ENCODE measurements around the gene CDCA4. TPM values are rescaled to one million over a fixed set of nuclear protein-coding genes. Genes with fewer than 3 reads are reported as not detected.

The CDCA4 gene
- total RNA-seq, 2 experiments from 2014 or later = 59.4 to 63.5 TPM

DNA sequence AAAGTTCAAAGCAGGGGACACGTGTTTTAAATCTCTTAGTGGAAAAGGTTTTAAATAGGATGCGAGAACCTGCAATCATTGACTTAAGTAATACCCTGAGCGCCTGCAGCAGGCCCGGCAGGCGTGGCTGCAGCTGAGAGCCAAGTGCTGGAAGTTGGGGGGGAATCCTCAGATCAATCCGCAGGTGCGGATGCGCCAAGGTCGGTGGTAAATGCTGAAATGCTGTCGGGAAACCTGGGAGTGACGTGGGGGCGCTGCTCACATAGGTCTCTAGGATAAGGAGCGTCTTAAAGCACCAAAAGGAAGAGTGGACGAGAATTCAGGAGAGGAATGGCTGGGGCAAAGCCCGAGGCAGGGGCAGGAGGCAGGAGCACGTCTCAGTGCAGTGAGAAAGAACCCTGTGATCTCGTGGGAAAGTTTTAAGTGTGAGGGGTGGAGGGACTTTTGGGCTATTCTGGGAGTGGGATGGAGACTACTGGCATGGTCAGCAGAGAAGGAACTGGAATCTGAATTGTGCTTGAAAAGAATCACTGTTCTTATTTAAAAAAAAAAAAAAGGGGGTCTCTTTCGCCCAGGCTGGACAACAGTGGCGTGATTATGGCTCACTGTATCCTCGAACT is 883 bp upstream of the CDCA4 start:
- intact Hi-C loops (cut with micrococcal nuclease) = no loop called here

DNA sequence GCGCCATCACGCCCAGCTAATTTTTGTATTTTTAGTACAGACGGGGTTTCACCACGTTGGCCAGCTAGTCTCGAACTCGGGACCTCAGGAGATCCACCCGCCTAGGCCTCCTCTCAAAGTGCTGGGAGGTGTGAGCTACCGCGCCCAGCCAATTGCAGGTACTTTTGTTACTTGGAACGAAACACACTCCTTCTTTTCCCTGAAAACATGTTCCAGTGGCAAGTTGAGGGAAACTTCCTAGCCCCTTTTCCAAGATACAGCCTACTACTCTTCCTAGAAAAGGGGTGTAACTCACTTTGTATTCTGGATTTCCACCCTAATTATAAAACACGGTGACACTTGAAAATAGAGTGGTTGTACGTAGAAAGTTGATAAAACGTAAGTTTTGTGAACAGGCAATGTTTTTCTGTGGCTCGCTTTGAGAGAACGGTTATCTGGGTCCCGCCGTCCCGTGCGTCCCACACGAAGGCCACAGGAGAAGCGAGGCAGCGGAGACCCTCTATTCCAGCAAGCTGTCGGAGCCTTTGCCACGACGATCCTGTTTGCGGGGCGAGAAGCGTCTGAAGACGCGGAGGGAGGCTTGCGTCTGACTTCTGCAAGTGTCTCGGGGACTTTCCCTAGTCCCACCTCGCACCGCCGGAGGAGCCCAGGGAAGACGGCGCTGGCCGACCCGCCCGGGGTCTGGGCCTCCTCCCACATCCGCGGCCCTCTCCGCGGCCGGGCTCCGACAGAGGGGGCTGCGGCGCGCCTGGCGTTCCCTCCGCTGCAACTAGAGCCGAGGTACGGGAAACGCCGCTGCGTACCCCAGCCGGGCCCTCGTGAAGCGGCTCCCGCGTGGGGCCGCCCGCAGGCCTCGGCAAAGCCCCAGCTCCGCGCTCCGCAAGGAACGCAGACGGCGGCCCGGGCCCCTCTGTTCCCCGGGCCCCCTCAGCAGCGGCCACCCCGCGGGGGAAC is 745 bp downstream of the CDCA4 start:
- intact Hi-C loops (cut with micrococcal nuclease) = no loop called here
- ChIA-PET POLR2A (interaction anchor here (0.7 to 9.7 kb wide), 27 partner anchors 9 to 325 kb away, joined by 3 to 69 read pairs (median 4); partner anchors contain the start of genes CLBA1 and GPR132), CTCF (interaction anchor here (0.9 to 5.9 kb wide), 5 partner anchors 25 to 470 kb away, joined by 3 to 42 read pairs (median 12); no protein-coding TSS in a partner anchor)
- Mint-ChIP-seq H3K9me3 (no peaks in the 10 kb centered on the region), H3K27me3 (no peaks in the 10 kb centered on the region), H3K36me3 (ENCODE audit: low read depth) (peaks cover 49% of the 10 kb centered on the region), H3K4me3 (peak overlapping the region; percentile 94), H3K27ac (peak overlapping the region; percentile 88), H3K4me1 (ENCODE audit: low read depth) (peaks cover 63% of the 10 kb centered on the region)
- TF ChIP-seq, protein P1, sequence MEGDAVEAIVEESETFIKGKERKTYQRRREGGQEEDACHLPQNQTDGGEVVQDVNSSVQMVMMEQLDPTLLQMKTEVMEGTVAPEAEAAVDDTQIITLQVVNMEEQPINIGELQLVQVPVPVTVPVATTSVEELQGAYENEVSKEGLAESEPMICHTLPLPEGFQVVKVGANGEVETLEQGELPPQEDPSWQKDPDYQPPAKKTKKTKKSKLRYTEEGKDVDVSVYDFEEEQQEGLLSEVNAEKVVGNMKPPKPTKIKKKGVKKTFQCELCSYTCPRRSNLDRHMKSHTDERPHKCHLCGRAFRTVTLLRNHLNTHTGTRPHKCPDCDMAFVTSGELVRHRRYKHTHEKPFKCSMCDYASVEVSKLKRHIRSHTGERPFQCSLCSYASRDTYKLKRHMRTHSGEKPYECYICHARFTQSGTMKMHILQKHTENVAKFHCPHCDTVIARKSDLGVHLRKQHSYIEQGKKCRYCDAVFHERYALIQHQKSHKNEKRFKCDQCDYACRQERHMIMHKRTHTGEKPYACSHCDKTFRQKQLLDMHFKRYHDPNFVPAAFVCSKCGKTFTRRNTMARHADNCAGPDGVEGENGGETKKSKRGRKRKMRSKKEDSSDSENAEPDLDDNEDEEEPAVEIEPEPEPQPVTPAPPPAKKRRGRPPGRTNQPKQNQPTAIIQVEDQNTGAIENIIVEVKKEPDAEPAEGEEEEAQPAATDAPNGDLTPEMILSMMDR (IDR thresholded peaks at IDR 0.05) = peak; percentile 8
- DNase-seq (peak; percentile 74), ATAC-seq (peak; percentile 20)

More for the DNA sequence above, 883 bp upstream of the CDCA4 start:
- no peaks in the 10 kb centered on the region for H3K27me3 Mint-ChIP-seq
- no peaks in the 10 kb centered on the region for H3K9me3 Mint-ChIP-seq
- TF ChIP-seq, protein P1 (IDR thresholded peaks at IDR 0.05) = no peak
- peaks cover 34% of the 10 kb centered on the region for H3K36me3 Mint-ChIP-seq (ENCODE audit: low read depth)
- ChIA-PET CTCF (interaction anchor here (1.3 to 5.9 kb wide), 3 partner anchors 23 to 468 kb away, joined by 4 to 42 read pairs (median 13); no protein-coding TSS in a partner anchor), POLR2A (interaction anchor here (0.6 to 9.7 kb wide), 7 partner anchors 17 to 310 kb away, joined by 3 to 69 read pairs (median 6); partner anchors contain the start of gene CLBA1)
- no peak for ATAC-seq
- H3K4me1 Mint-ChIP-seq (ENCODE audit: low read depth) = peaks cover 61% of the 10 kb centered on the region
- H3K4me3 Mint-ChIP-seq = peak overlapping the region; percentile 99
- H3K27ac Mint-ChIP-seq = peak overlapping the region; percentile 95
- DNase-seq = peak; percentile 58

DNA sequence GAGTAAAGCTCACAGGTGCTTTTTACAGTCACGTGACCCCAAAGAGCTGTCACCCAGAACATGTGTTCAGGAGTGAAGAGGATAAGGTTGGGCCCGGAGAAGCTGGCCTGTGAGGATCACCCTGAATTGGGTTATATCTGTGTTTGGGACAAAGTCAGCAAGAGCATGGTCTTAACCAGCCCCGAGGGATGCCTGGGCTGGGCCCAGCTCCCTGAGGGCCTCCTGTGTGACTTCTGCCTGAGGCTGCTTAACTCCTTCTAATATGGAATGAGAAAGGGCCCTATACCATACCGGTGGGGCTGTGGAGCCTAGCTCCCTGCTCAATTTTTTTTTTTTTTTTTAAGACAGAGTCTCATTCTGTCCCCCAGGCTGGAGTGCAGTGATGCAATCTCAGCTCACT is 2.5 kb downstream of the CDCA4 start:
- POLR2A ChIA-PET = interaction anchor here (0.8 to 9.7 kb wide), 12 partner anchors 7 to 257 kb away, joined by 3 to 69 read pairs (median 9); partner anchors contain the start of genes CLBA1 and GPR132
- no peak overlapping the region for H3K27ac Mint-ChIP-seq
- intact Hi-C loops (cut with micrococcal nuclease) = no loop called here
- H3K9me3 Mint-ChIP-seq = no peaks in the 10 kb centered on the region
- CTCF ChIA-PET = interaction anchor here (0.7 to 5.9 kb wide), 4 partner anchors 26 to 171 kb away, joined by 3 to 42 read pairs (median 8); no protein-coding TSS in a partner anchor
- H3K36me3 Mint-ChIP-seq (ENCODE audit: low read depth) = peaks cover 55% of the 10 kb centered on the region
- H3K27me3 Mint-ChIP-seq = no peaks in the 10 kb centered on the region
- DNase-seq (no peak), ATAC-seq (no peak)
- TF ChIP-seq, protein P1 (IDR thresholded peaks at IDR 0.05) = no peak
- H3K4me3 Mint-ChIP-seq = peak overlapping the region; percentile 94
- peaks cover 66% of the 10 kb centered on the region for H3K4me1 Mint-ChIP-seq (ENCODE audit: low read depth)

- no peak for DNase-seq
- CTCF ChIA-PET = interaction anchor here (1.8 to 4.0 kb wide), 2 partner anchors 28 to 30 kb away, joined by 6 to 21 read pairs; no protein-coding TSS in a partner anchor
- POLR2A ChIA-PET = interaction anchor here (1.6 to 9.7 kb wide), 2 partner anchors 11 to 32 kb away, joined by 3 to 69 read pairs; no protein-coding TSS in a partner anchor
- Mint-ChIP-seq H3K4me3 (peak overlapping the region; percentile 40), H3K36me3 (ENCODE audit: low read depth) (peaks cover 65% of the 10 kb centered on the region), H3K27me3 (no peaks in the 10 kb centered on the region), H3K4me1 (ENCODE audit: low read depth) (peaks cover 57% of the 10 kb centered on the region), H3K9me3 (no peaks in the 10 kb centered on the region), H3K27ac (peak overlapping the region; percentile 57)
- intact Hi-C loops (cut with micrococcal nuclease) = no loop called here
- no peak for ATAC-seq
- TF ChIP-seq, protein P1 (IDR thresholded peaks at IDR 0.05) = no peak
Observed at GRCh38 chr14:105015905-105016304, 5.0 kb downstream of the CDCA4 start.
